ENCODE data around the gene MYO9B. TPM values are rescaled to one million over a fixed set of nuclear protein-coding genes. Genes with fewer than 3 reads are reported as not detected.

The MYO9B gene
- total and polyA plus RNA-seq, 2 of the 13 experiments (the other 11 are each of a cell fraction or from before 2014, with no cell fraction given) = 18.0 to 18.3 TPM

- TF ChIP-seq HOXA3 (CRISPR knock-in tag; IDR thresholded peaks at IDR 0.05) = 0 out of 2 replicates have a peak, but pooled peaks have one; percentile 16
- TF ChIP-seq, protein P1, sequence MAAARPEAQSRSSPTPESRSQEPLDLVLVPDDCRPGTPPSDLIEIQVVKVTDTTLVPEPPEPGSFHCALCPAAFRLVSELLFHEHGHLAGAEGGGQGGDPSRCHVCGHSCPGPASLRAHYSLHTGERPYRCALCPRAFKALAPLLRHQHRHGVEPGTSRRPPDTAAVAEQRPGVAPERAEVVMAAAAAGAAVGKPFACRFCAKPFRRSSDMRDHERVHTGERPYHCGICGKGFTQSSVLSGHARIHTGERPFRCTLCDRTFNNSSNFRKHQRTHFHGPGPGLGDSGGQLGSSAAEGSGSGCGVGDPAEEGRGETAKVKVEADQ (CRISPR knock-in tag; IDR thresholded peaks at IDR 0.05; ENCODE audit: borderline replicate concordance) = 0 out of 2 replicates have a peak, but pooled peaks have one; percentile 14
- TF ChIP-seq ATM (IDR thresholded peaks at IDR 0.05; ENCODE audit: borderline replicate concordance) = no peak
- 0 out of 2 replicates have a peak, but pooled peaks have one; percentile 1 for TF ChIP-seq GABPB1 (CRISPR knock-in tag; IDR thresholded peaks at IDR 0.05)
- TF ChIP-seq JARID2 (CRISPR knock-in tag; IDR thresholded peaks at IDR 0.05; ENCODE audit: insufficient replicate concordance) = no peak
- no peak for TF ChIP-seq ETV5 (CRISPR knock-in tag; IDR thresholded peaks at IDR 0.05; ENCODE audit: borderline replicate concordance)
- peak; percentile 48; the same call in 1 of the 2 replicates for TF ChIP-seq ZNF280B (CRISPR knock-in tag; IDR thresholded peaks at IDR 0.05; ENCODE audit: borderline replicate concordance)
- peak; percentile 95 for TF ChIP-seq MAFF (IDR thresholded peaks at IDR 0.05; ENCODE audit: low read depth, low read length)
Observed at GRCh38 chr19:17073869-17074633, 1.5 kb upstream of the MYO9B start (continued).

DNA sequence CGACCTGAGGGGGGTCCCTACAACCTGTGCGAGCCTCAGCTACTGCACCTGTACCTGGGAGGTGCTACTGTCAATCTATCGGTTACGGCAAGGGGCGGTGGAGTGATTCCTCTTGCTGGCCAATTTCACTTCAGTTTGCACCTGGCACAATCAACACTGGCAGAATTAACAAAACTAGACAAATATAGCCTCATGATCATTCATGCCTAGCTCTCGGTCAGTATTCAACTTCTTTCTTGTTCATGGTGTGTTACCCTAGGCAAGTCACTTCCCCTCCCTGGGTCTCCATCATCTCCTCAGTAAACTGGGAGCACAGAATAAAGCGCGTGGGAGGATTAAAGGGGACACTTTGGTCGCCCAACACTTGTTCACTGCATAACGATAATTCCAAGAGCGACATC, 943 bp upstream of the MYO9B start:
- Histone ChIP-seq H3K36me3 (replicated peaks in 1 of 2; ENCODE audit: control insufficient read depth in 1 of 2, insufficient read depth in 2 of 2, low read length in 2 of 2) (peaks cover 3 to 18% of the 10 kb centered on the region in 2 experiments; a peak in 2 of 5 replicates), H3K9ac (ENCODE audit: insufficient read depth, low read depth, low read length) (peak overlapping the region; percentile 84), H3K4me3 (replicated peaks in 1 of 3; ENCODE audit: insufficient read depth in 1 of 3, low read depth in 2 of 3, low read length in 3 of 3) (peak overlapping the region; percentile 60 to 90 (median 79)), H3K4me2 (ENCODE audit: low read depth, low read length) (peak overlapping the region; percentile 99), H3K27ac (ENCODE audit: extremely low read length, insufficient read depth, low read length) (peak overlapping the region; percentile 75), H3K79me2 (ENCODE audit: insufficient read depth, low read length) (peaks cover 53% of the 10 kb centered on the region), H3K4me1 (ENCODE audit: insufficient read depth, low read length) (peaks cover 62% of the 10 kb centered on the region), H2AFZ (ENCODE audit: low read length) (peak overlapping the region; percentile 79), H3K27me3 (ENCODE audit: control insufficient read depth in 1 of 2, insufficient read depth in 2 of 2, low read length in 2 of 2) (no peaks in the 10 kb centered on the region; a peak in 1 of 5 replicates), H3K9me3 (ENCODE audit: low read length) (no peaks in the 10 kb centered on the region), H4K20me1 (ENCODE audit: insufficient read depth, low read length) (no peaks in the 10 kb centered on the region)
- TSS peak; percentile 88 for BruUV-seq (replicated peaks)
- ChIA-PET CTCF (ENCODE audit: low intra/inter-chr PET ratio, low total read pairs) (no interaction called here), POLR2A (interaction anchor here (1.0 to 1.5 kb wide), 3 partner anchors 141 to 235 kb away, joined by 3 to 5 read pairs (median 3); partner anchors contain the start of genes DDA1, MRPL34 and USE1)
- no peak for ATAC-seq
- peak; percentile 65 for FAIRE-seq
- intact Hi-C loops (cut with micrococcal nuclease; ENCODE audit: unreplicated experiment) = loop anchor here (5.0 kb wide), 1 partner anchor 63 kb away; no protein-coding TSS in a partner anchor
- 2% methylated on average over 6 of the region's 11 CpGs for WGBS (ENCODE audit: low lambda C conversion rate)
- no peak for DNase-seq (ENCODE audit: low spot score)
- in situ Hi-C loops (cut with HindIII; ENCODE audit: extremely low pct_ligation_motif_present, low pct_unique_long_range_greater_than_20kb) = no loop called here
- no peak for TF ChIP-seq ZNF567 (CRISPR knock-in tag; IDR thresholded peaks at IDR 0.05; ENCODE audit: borderline replicate concordance)
- no peak for TF ChIP-seq PHF20 (CRISPR knock-in tag; IDR thresholded peaks at IDR 0.05)
- TF ChIP-seq ZNF10 (CRISPR knock-in tag; IDR thresholded peaks at IDR 0.05; ENCODE audit: borderline replicate concordance, low read depth) = no peak
- TF ChIP-seq, protein P2, sequence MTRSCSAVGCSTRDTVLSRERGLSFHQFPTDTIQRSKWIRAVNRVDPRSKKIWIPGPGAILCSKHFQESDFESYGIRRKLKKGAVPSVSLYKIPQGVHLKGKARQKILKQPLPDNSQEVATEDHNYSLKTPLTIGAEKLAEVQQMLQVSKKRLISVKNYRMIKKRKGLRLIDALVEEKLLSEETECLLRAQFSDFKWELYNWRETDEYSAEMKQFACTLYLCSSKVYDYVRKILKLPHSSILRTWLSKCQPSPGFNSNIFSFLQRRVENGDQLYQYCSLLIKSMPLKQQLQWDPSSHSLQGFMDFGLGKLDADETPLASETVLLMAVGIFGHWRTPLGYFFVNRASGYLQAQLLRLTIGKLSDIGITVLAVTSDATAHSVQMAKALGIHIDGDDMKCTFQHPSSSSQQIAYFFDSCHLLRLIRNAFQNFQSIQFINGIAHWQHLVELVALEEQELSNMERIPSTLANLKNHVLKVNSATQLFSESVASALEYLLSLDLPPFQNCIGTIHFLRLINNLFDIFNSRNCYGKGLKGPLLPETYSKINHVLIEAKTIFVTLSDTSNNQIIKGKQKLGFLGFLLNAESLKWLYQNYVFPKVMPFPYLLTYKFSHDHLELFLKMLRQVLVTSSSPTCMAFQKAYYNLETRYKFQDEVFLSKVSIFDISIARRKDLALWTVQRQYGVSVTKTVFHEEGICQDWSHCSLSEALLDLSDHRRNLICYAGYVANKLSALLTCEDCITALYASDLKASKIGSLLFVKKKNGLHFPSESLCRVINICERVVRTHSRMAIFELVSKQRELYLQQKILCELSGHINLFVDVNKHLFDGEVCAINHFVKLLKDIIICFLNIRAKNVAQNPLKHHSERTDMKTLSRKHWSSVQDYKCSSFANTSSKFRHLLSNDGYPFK (CRISPR knock-in tag; IDR thresholded peaks at IDR 0.05; ENCODE audit: borderline replicate concordance) = no peak
- TF ChIP-seq ZNF670 (CRISPR knock-in tag; IDR thresholded peaks at IDR 0.05; ENCODE audit: borderline replicate concordance) = no peak
- no peak for TF ChIP-seq KDM5B (CRISPR knock-in tag; IDR thresholded peaks at IDR 0.05; ENCODE audit: borderline replicate concordance)
- TF ChIP-seq MAF1 (CRISPR knock-in tag; IDR thresholded peaks at IDR 0.05; ENCODE audit: borderline replicate concordance) = no peak
- TF ChIP-seq, protein P3, sequence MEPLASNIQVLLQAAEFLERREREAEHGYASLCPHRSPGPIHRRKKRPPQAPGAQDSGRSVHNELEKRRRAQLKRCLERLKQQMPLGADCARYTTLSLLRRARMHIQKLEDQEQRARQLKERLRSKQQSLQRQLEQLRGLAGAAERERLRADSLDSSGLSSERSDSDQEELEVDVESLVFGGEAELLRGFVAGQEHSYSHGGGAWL (CRISPR knock-in tag; IDR thresholded peaks at IDR 0.05) = no peak
